Measurements from ENCODE around the gene SCYGR2. TPM values are rescaled to one million over a fixed set of nuclear protein-coding genes. Genes with fewer than 3 reads are reported as not detected.

Gene SCYGR2
- total RNA-seq, 3 donors from 2014 or later (not counting 1 experiment from before 2014, with no cell fraction given), result not detected

GRCh38 chr2:227629435-227629834 is 30.7 kb downstream of the SCYGR2 start:
- DNase-seq (no peak), ATAC-seq (no peak)
- Mint-ChIP-seq H3K4me3 (no peak overlapping the region), H3K4me1 (no peaks in the 10 kb centered on the region), H3K36me3 (no peaks in the 10 kb centered on the region), H3K27me3 (ENCODE audit: low read depth in 2 of 2) (peaks cover 5 to 26% of the 10 kb centered on the region in 2 donors), H3K27ac (no peak overlapping the region), H3K9me3 (no peaks in the 10 kb centered on the region)
- no peak for TF ChIP-seq CTCF (IDR thresholded peaks at IDR 0.05)
- no peaks in the 10 kb centered on the region for H3K9me3 ChIP-seq (ENCODE audit: control insufficient read depth, insufficient read depth, low read length)
- H3K27me3 ChIP-seq (ENCODE audit: control insufficient read depth, insufficient read depth, low read length), result no peaks in the 10 kb centered on the region
- no peaks in the 10 kb centered on the region for H3K4me1 ChIP-seq (ENCODE audit: control insufficient read depth, insufficient read depth, low read length)
- no peak overlapping the region for H3K27ac ChIP-seq (ENCODE audit: low read length)
- 81% methylated on average over 6 of the region's 7 CpGs for WGBS (ENCODE audit: insufficient coverage)
- H3K36me3 ChIP-seq (ENCODE audit: control insufficient read depth, insufficient read depth, low read length), result no peaks in the 10 kb centered on the region
- intact Hi-C loops (cut with micrococcal nuclease), result no loop called here
- no peak overlapping the region for H3K4me3 ChIP-seq (ENCODE audit: low read length)

- no peaks in the 10 kb centered on the region for H3K9me3 Mint-ChIP-seq
- H3K36me3 ChIP-seq (ENCODE audit: control insufficient read depth, insufficient read depth, low read length), result no peaks in the 10 kb centered on the region
- no peak for ATAC-seq
- no peak overlapping the region for H3K27ac ChIP-seq (ENCODE audit: low read length)
- no peaks in the 10 kb centered on the region for H3K4me1 ChIP-seq (ENCODE audit: control insufficient read depth, insufficient read depth, low read length)
- no peak overlapping the region for H3K4me3 Mint-ChIP-seq
- H3K27me3 ChIP-seq (ENCODE audit: control insufficient read depth, insufficient read depth, low read length), result no peaks in the 10 kb centered on the region
- intact Hi-C loops (cut with micrococcal nuclease), result no loop called here
- no peak overlapping the region for H3K4me3 ChIP-seq (ENCODE audit: low read length)
- H3K4me1 Mint-ChIP-seq, result no peaks in the 10 kb centered on the region
- no peaks in the 10 kb centered on the region for H3K36me3 Mint-ChIP-seq
- no peak for TF ChIP-seq CTCF (IDR thresholded peaks at IDR 0.05)
- no peak overlapping the region for H3K27ac Mint-ChIP-seq
- DNase-seq, result no peak
- WGBS (ENCODE audit: insufficient coverage), result 95% methylated on average over 3 of the region's 3 CpGs
- peaks cover 5 to 25% of the 10 kb centered on the region in 2 donors for H3K27me3 Mint-ChIP-seq (ENCODE audit: low read depth in 2 of 2)
- H3K9me3 ChIP-seq (ENCODE audit: control insufficient read depth, insufficient read depth, low read length), result no peaks in the 10 kb centered on the region
These were observed 31.6 kb downstream of the SCYGR2 start for GRCh38 chr2:227630322-227630721.

- DNase-seq (no peak), ATAC-seq (no peak)
- H3K36me3 ChIP-seq (ENCODE audit: control insufficient read depth, insufficient read depth, low read length), result no peaks in the 10 kb centered on the region
- TF ChIP-seq CTCF (IDR thresholded peaks at IDR 0.05), result no peak
- no peaks in the 10 kb centered on the region for H3K9me3 Mint-ChIP-seq
- intact Hi-C loops (cut with micrococcal nuclease), result no loop called here
- H3K4me3 ChIP-seq (ENCODE audit: low read length), result no peak overlapping the region
- no peaks in the 10 kb centered on the region for H3K36me3 Mint-ChIP-seq
- no peak overlapping the region for H3K27ac Mint-ChIP-seq
- WGBS (ENCODE audit: insufficient coverage), result 72% methylated on average over 5 of the region's 6 CpGs
- H3K4me3 Mint-ChIP-seq, result no peak overlapping the region
- no peaks in the 10 kb centered on the region for H3K4me1 ChIP-seq (ENCODE audit: control insufficient read depth, insufficient read depth, low read length)
- no peaks in the 10 kb centered on the region for H3K27me3 ChIP-seq (ENCODE audit: control insufficient read depth, insufficient read depth, low read length)
- no peaks in the 10 kb centered on the region for H3K4me1 Mint-ChIP-seq
- peaks cover 0 to 17% of the 10 kb centered on the region in 2 donors for H3K27me3 Mint-ChIP-seq (ENCODE audit: low read depth in 2 of 2)
- H3K9me3 ChIP-seq (ENCODE audit: control insufficient read depth, insufficient read depth, low read length), result no peaks in the 10 kb centered on the region
- no peak overlapping the region for H3K27ac ChIP-seq (ENCODE audit: low read length)
These were observed 34.1 kb downstream of the SCYGR2 start for GRCh38 chr2:227632827-227633226.

GRCh38 chr2:227634201-227634600 is 35.5 kb downstream of the SCYGR2 start:
- Histone ChIP-seq H3K36me3 (ENCODE audit: control insufficient read depth, insufficient read depth, low read length) (no peaks in the 10 kb centered on the region), H3K4me1 (ENCODE audit: control insufficient read depth, insufficient read depth, low read length) (no peaks in the 10 kb centered on the region), H3K27me3 (ENCODE audit: control insufficient read depth, insufficient read depth, low read length) (no peaks in the 10 kb centered on the region), H3K9me3 (ENCODE audit: control insufficient read depth, insufficient read depth, low read length) (no peaks in the 10 kb centered on the region), H3K4me3 (ENCODE audit: low read length) (no peak overlapping the region), H3K27ac (ENCODE audit: low read length) (no peak overlapping the region)
- WGBS (ENCODE audit: insufficient coverage), result 88% methylated on average over 3 of the region's 3 CpGs
- no peak overlapping the region for H3K4me3 Mint-ChIP-seq
- DNase-seq (no peak), ATAC-seq (no peak)
- H3K36me3 Mint-ChIP-seq, result no peaks in the 10 kb centered on the region
- peaks cover 0 to 17% of the 10 kb centered on the region in 2 donors for H3K27me3 Mint-ChIP-seq (ENCODE audit: low read depth in 2 of 2)
- no peak overlapping the region for H3K27ac Mint-ChIP-seq
- TF ChIP-seq CTCF (IDR thresholded peaks at IDR 0.05), result no peak
- intact Hi-C loops (cut with micrococcal nuclease), result no loop called here
- no peaks in the 10 kb centered on the region for H3K4me1 Mint-ChIP-seq
- H3K9me3 Mint-ChIP-seq, result no peaks in the 10 kb centered on the region
